Measurements from ENCODE around the gene BLZF1. TPM values are rescaled to one million over a fixed set of nuclear protein-coding genes. Genes with fewer than 3 reads are reported as not detected.

BLZF1 gene
- total RNA-seq, 1 experiment from 2014 or later: 19.6 TPM

- no TSS peak for BruUV-seq (replicated peaks)
- TF ChIP-seq REST (IDR thresholded peaks at IDR 0.05; ENCODE audit: insufficient read depth in 1 of 2, low read depth in 2 of 2, low read length in 1 of 2) (no peak), SIN3A (IDR thresholded peaks at IDR 0.05; ENCODE audit: borderline replicate concordance, insufficient read depth, low read depth, low read length) (no peak), TCF7L2 (IDR thresholded peaks at IDR 0.05; ENCODE audit: low read depth, low read length) (no peak), POLR2AphosphoS5 (IDR thresholded peaks at IDR 0.05; ENCODE audit: low read depth, low read length) (no peak), CTCF (IDR thresholded peaks at IDR 0.05) (no peak)
- DNase-seq (ENCODE audit: low read depth, low spot score): no peak
- ChIA-PET POLR2A (no interaction called here), CTCF (no interaction called here)
- Histone ChIP-seq H3K27me3 (ENCODE audit: control insufficient read depth, insufficient read depth, low read length) (no peaks in the 10 kb centered on the region), H3K9me3 (ENCODE audit: control insufficient read depth, insufficient read depth, low read depth, low read length) (no peaks in the 10 kb centered on the region), H3K4me3 (ENCODE audit: low read depth in 2 of 2, low read length in 2 of 2) (no peak overlapping the region), H3K27ac (ENCODE audit: low read length) (no peak overlapping the region), H3K4me1 (ENCODE audit: control insufficient read depth, insufficient read depth, low read length) (no peaks in the 10 kb centered on the region), H3K36me3 (ENCODE audit: control insufficient read depth, insufficient read depth, low read length) (no peaks in the 10 kb centered on the region)
- intact Hi-C loops (cut with micrococcal nuclease; ENCODE audit: unreplicated experiment) (loop anchor here (5.0 to 10.0 kb wide), 3 partner anchors 214 to 1004 kb away; no protein-coding TSS in a partner anchor), in situ Hi-C loops (cut with HindIII; ENCODE audit: low pct_unique_long_range_greater_than_20kb, low sequenced_read_pairs) (no loop called here)
- no peak for ATAC-seq
Observed at GRCh38 chr1:169346036-169346589, 21.9 kb upstream of the BLZF1 start.

- ChIA-PET CTCF (interaction anchor here (0.6 to 1.5 kb wide), 6 partner anchors 45 to 1005 kb away, joined by 4 to 17 read pairs (median 6); no protein-coding TSS in a partner anchor), POLR2A (interaction anchor here (0.7 kb wide), 1 partner anchor 219 kb away, joined by 3 read pairs; no protein-coding TSS in a partner anchor)
- BruUV-seq (replicated peaks): no TSS peak
- in situ Hi-C loops (cut with HindIII; ENCODE audit: low pct_unique_long_range_greater_than_20kb, low sequenced_read_pairs) (no loop called here), intact Hi-C loops (cut with micrococcal nuclease; ENCODE audit: unreplicated experiment) (loop anchor here (1.0 to 10.0 kb wide), 4 partner anchors 216 to 1006 kb away; no protein-coding TSS in a partner anchor)
- Histone ChIP-seq H3K4me3 (ENCODE audit: low read depth in 2 of 2, low read length in 2 of 2) (no peak overlapping the region), H3K4me1 (ENCODE audit: control insufficient read depth, insufficient read depth, low read length) (no peaks in the 10 kb centered on the region), H3K27ac (ENCODE audit: low read length) (no peak overlapping the region), H3K36me3 (ENCODE audit: control insufficient read depth, insufficient read depth, low read length) (no peaks in the 10 kb centered on the region), H3K27me3 (ENCODE audit: control insufficient read depth, insufficient read depth, low read length) (no peaks in the 10 kb centered on the region), H3K9me3 (ENCODE audit: control insufficient read depth, insufficient read depth, low read depth, low read length) (no peaks in the 10 kb centered on the region)
- DNase-seq (ENCODE audit: low read depth, low spot score): no peak
- TF ChIP-seq REST (IDR thresholded peaks at IDR 0.05; ENCODE audit: insufficient read depth in 1 of 2, low read depth in 2 of 2, low read length in 1 of 2) (no peak), TCF7L2 (IDR thresholded peaks at IDR 0.05; ENCODE audit: low read depth, low read length) (no peak), SIN3A (IDR thresholded peaks at IDR 0.05; ENCODE audit: borderline replicate concordance, insufficient read depth, low read depth, low read length) (no peak), POLR2AphosphoS5 (IDR thresholded peaks at IDR 0.05; ENCODE audit: low read depth, low read length) (no peak), CTCF (IDR thresholded peaks at IDR 0.05) (no peak)
- no peak for ATAC-seq
Observed at GRCh38 chr1:169347688-169348382, 20.2 kb upstream of the BLZF1 start.
